ENCODE results near the gene TMEM238.
A peak's percentile ranks its signal among the peaks of the same experiment; 100 is the strongest.

Gene TMEM238

GRCh38 chr19:55339105-55339888, 44.8 kb downstream of the TMEM238 start, which contains the start of gene KMT5C:
TSS of gene KMT5C (plus strand) at chr19:55339876. CDS start at chr19:55341937, 2,061 bp downstream.
- DNase-seq: peak; percentile 100

- DNase-seq: peak; percentile 36
Measured at GRCh38 chr19:55336101-55336500, 48.0 kb downstream of the TMEM238 start.

GRCh38 chr19:55333870-55334269, 50.2 kb downstream of the TMEM238 start:
- no peak for DNase-seq

GRCh38 chr19:55329791-55330190, 54.3 kb downstream of the TMEM238 start:
- peak; percentile 47 for DNase-seq

All from fibroblast of skin of abdomen (primary cell).